ENCODE results near the gene ERC2. TPM values are rescaled to one million over a fixed set of nuclear protein-coding genes. Genes with fewer than 3 reads are reported as not detected.

ERC2 gene
- total RNA-seq, 1 donor from 2014 or later, result 7.4 TPM

DNA sequence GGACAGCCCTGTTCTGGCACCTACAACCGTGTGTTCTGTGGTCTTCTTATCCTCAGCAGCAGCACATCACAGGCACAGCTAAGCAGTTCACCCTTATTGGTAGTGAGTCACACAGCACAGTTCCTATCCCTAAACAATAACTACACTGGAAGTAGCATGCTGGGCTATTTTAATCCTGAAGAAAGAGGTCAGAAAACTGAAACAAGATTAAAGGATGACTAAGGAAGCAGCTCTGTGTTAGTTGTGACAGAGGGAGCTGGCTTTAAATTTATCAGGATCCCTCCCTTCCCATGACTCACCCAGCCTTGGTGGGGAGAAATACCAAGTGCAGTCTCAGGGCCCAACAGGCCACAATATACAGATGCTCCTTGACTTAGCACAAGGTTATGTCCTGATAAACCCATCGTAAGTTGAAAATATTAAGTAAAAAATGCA is 144.3 kb downstream of the ERC2 start:
- H3K36me3 Mint-ChIP-seq (ENCODE audit: low read depth, unreplicated experiment), result no peaks in the 10 kb centered on the region
- no peak overlapping the region for H3K4me3 Mint-ChIP-seq (ENCODE audit: unreplicated experiment)
- Histone ChIP-seq H3K4me3 (ENCODE audit: insufficient read depth, low read depth, low read length) (no peak overlapping the region), H4K20me1 (ENCODE audit: insufficient read depth, low read length) (no peaks in the 10 kb centered on the region), H3K27me3 (ENCODE audit: insufficient read depth, low read length) (no peaks in the 10 kb centered on the region), H3K9ac (ENCODE audit: low read length) (no peak overlapping the region), H2AFZ (ENCODE audit: low read depth, low read length) (no peak overlapping the region), H3K4me1 (ENCODE audit: insufficient read depth, low read length) (peaks cover 12% of the 10 kb centered on the region), H3K9me3 (ENCODE audit: insufficient read depth, low read depth, low read length) (no peaks in the 10 kb centered on the region), H3K27ac (ENCODE audit: low read depth, low read length) (peak overlapping the region; percentile 52), H3K79me2 (ENCODE audit: insufficient read depth, low read length) (no peaks in the 10 kb centered on the region), H3K36me3 (ENCODE audit: insufficient read depth, low read length) (no peaks in the 10 kb centered on the region), H3K4me2 (ENCODE audit: low read length) (peak overlapping the region; percentile 51)
- no peaks in the 10 kb centered on the region for H3K27me3 Mint-ChIP-seq (ENCODE audit: low read depth, unreplicated experiment)
- no peaks in the 10 kb centered on the region for H3K9me3 Mint-ChIP-seq (ENCODE audit: unreplicated experiment)
- peak overlapping the region; percentile 77 for H3K27ac Mint-ChIP-seq (ENCODE audit: unreplicated experiment)
- DNase-seq (ENCODE audit: low read depth), result peak; percentile 86
- peaks cover 11% of the 10 kb centered on the region for H3K4me1 Mint-ChIP-seq (ENCODE audit: low read depth, unreplicated experiment)
- FAIRE-seq, result peak; percentile 86
- no peak for TF ChIP-seq EZH2 (IDR thresholded peaks at IDR 0.05; ENCODE audit: insufficient read depth, low read length)
- TF ChIP-seq, protein P1, sequence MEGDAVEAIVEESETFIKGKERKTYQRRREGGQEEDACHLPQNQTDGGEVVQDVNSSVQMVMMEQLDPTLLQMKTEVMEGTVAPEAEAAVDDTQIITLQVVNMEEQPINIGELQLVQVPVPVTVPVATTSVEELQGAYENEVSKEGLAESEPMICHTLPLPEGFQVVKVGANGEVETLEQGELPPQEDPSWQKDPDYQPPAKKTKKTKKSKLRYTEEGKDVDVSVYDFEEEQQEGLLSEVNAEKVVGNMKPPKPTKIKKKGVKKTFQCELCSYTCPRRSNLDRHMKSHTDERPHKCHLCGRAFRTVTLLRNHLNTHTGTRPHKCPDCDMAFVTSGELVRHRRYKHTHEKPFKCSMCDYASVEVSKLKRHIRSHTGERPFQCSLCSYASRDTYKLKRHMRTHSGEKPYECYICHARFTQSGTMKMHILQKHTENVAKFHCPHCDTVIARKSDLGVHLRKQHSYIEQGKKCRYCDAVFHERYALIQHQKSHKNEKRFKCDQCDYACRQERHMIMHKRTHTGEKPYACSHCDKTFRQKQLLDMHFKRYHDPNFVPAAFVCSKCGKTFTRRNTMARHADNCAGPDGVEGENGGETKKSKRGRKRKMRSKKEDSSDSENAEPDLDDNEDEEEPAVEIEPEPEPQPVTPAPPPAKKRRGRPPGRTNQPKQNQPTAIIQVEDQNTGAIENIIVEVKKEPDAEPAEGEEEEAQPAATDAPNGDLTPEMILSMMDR (IDR thresholded peaks at IDR 0.05; ENCODE audit: insufficient read depth, low read depth, low read length), result no peak

DNA sequence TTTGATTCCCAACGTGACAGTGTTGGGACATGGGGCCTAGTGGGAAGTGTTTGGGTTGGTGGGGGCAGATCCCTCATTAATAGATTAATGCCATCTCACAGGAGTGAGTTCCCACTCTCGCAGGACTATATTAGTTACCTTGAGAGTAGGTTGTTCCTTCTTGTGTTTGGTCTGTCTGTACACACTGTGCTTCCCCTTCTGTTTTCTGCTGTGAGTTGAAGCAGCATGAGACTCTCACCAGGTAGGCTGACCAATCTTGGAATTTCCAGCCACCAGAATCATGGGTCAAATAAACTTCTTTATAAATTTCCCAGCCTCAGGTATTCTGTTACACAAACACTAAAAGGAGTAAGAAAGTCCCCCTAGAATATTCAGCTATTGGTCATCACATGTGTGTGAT is 145.4 kb downstream of the ERC2 start:
- no peaks in the 10 kb centered on the region for H3K9me3 Mint-ChIP-seq (ENCODE audit: unreplicated experiment)
- DNase-seq (ENCODE audit: low read depth) (no peak), FAIRE-seq (no peak)
- H3K4me3 ChIP-seq (ENCODE audit: insufficient read depth, low read depth, low read length), result no peak overlapping the region
- no peaks in the 10 kb centered on the region for H3K9me3 ChIP-seq (ENCODE audit: insufficient read depth, low read depth, low read length)
- H3K27me3 Mint-ChIP-seq (ENCODE audit: low read depth, unreplicated experiment), result no peaks in the 10 kb centered on the region
- H2AFZ ChIP-seq (ENCODE audit: low read depth, low read length), result no peak overlapping the region
- H3K9ac ChIP-seq (ENCODE audit: low read length), result no peak overlapping the region
- TF ChIP-seq, protein P1 (IDR thresholded peaks at IDR 0.05; ENCODE audit: insufficient read depth, low read depth, low read length), result no peak
- TF ChIP-seq EZH2 (IDR thresholded peaks at IDR 0.05; ENCODE audit: insufficient read depth, low read length), result no peak
- H3K27me3 ChIP-seq (ENCODE audit: insufficient read depth, low read length), result no peaks in the 10 kb centered on the region
- H3K27ac ChIP-seq (ENCODE audit: low read depth, low read length), result no peak overlapping the region
- H3K4me2 ChIP-seq (ENCODE audit: low read length), result no peak overlapping the region
- no peak overlapping the region for H3K4me3 Mint-ChIP-seq (ENCODE audit: unreplicated experiment)
- no peak overlapping the region for H3K27ac Mint-ChIP-seq (ENCODE audit: unreplicated experiment)
- no peaks in the 10 kb centered on the region for H3K36me3 Mint-ChIP-seq (ENCODE audit: low read depth, unreplicated experiment)
- H4K20me1 ChIP-seq (ENCODE audit: insufficient read depth, low read length), result no peaks in the 10 kb centered on the region
- no peaks in the 10 kb centered on the region for H3K36me3 ChIP-seq (ENCODE audit: insufficient read depth, low read length)
- H3K4me1 Mint-ChIP-seq (ENCODE audit: low read depth, unreplicated experiment), result peaks cover 11% of the 10 kb centered on the region
- H3K79me2 ChIP-seq (ENCODE audit: insufficient read depth, low read length), result no peaks in the 10 kb centered on the region
- H3K4me1 ChIP-seq (ENCODE audit: insufficient read depth, low read length), result peaks cover 12% of the 10 kb centered on the region

DNA sequence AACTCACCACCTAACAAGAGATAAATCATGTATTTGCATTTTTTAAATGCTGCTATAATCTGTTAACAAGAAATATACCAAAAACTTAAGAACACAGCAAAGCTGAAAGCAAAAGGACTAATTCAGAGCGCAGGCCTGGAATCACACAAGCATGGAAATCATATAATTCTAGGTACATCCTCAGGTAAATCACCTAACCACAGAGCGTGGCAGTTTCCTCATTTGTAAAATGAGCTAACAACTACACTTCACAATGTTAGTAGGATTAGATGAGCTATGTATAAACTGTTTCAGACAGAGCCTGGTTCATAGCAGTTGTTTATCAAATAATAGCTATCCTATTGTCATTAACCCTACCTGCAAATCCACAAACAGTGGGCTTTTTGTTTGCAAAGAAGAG is 146.4 kb downstream of the ERC2 start:
- no peak for FAIRE-seq
- no peak for DNase-seq (ENCODE audit: low read depth)
- H3K27ac Mint-ChIP-seq (ENCODE audit: unreplicated experiment), result no peak overlapping the region
- Histone ChIP-seq H3K4me2 (ENCODE audit: low read length) (no peak overlapping the region), H4K20me1 (ENCODE audit: insufficient read depth, low read length) (no peaks in the 10 kb centered on the region), H3K27me3 (ENCODE audit: insufficient read depth, low read length) (no peaks in the 10 kb centered on the region), H3K9ac (ENCODE audit: low read length) (no peak overlapping the region), H3K79me2 (ENCODE audit: insufficient read depth, low read length) (no peaks in the 10 kb centered on the region), H2AFZ (ENCODE audit: low read depth, low read length) (no peak overlapping the region), H3K36me3 (ENCODE audit: insufficient read depth, low read length) (no peaks in the 10 kb centered on the region), H3K4me3 (ENCODE audit: insufficient read depth, low read depth, low read length) (no peak overlapping the region), H3K4me1 (ENCODE audit: insufficient read depth, low read length) (peaks cover 12% of the 10 kb centered on the region), H3K27ac (ENCODE audit: low read depth, low read length) (no peak overlapping the region), H3K9me3 (ENCODE audit: insufficient read depth, low read depth, low read length) (no peaks in the 10 kb centered on the region)
- no peaks in the 10 kb centered on the region for H3K27me3 Mint-ChIP-seq (ENCODE audit: low read depth, unreplicated experiment)
- peaks cover 11% of the 10 kb centered on the region for H3K4me1 Mint-ChIP-seq (ENCODE audit: low read depth, unreplicated experiment)
- no peak overlapping the region for H3K4me3 Mint-ChIP-seq (ENCODE audit: unreplicated experiment)
- no peaks in the 10 kb centered on the region for H3K36me3 Mint-ChIP-seq (ENCODE audit: low read depth, unreplicated experiment)
- TF ChIP-seq, protein P1 (IDR thresholded peaks at IDR 0.05; ENCODE audit: insufficient read depth, low read depth, low read length), result no peak
- no peak for TF ChIP-seq EZH2 (IDR thresholded peaks at IDR 0.05; ENCODE audit: insufficient read depth, low read length)
- no peaks in the 10 kb centered on the region for H3K9me3 Mint-ChIP-seq (ENCODE audit: unreplicated experiment)

All from astrocyte (in vitro differentiated cells and primary cell).